Activated naive CD4-positive, alpha-beta T cell (primary cell): Measurements from ENCODE around the gene MID1.

Source experiments
- DNase-seq, 4 experiments: peaks; one replicate each; lab custom pipeline; 2025; lab: John Stamatoyannopoulos, UW

The MID1 gene

DNA sequence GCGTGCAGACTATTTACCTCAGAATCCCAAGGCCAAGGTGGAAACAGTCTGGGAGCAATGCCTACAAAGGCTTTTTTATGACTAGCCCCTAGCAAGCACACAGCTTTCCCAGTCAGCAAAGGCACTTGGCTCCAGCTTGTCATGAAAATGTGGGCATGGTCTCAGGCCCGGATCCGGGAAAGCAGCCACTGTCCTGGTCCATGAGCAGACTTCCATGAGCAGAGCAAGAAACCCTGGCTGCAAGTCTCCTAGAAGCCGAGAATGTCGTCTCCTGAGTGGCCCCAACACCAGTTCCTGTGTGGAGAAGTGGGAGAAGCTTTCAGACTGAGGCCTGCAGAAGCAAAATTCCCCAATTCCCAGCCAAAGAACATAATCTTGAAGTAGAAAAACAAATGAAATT lies 190.5 kb downstream of the MID1 start:
- no peak for DNase-seq

- no peak for DNase-seq
Measured at GRCh38 chrX:10427249-10427648, 193.1 kb downstream of the MID1 start.

DNA sequence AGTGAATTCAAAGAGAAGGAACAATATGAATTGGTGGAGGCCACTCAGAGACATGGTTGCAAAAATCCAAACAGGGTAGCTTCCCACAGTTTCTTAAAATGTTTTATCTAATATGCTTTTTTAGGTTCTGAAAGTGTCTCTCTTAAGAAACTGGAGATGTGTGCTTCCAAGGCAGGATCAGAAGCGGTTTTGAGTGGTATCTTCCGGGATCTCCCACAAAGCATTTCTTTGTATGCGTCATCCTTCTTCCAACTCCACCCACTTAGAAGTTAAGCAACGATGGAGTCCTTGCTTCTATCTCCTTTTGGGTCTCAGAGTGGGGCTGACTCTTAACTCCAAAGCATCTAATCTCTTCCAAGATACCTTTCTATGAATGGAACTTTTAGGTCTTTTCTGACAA lies 196.7 kb downstream of the MID1 start:
- DNase-seq, result no peak

- DNase-seq, result no peak
Measured at GRCh38 chrX:10420134-10420533, 200.3 kb downstream of the MID1 start.

DNA sequence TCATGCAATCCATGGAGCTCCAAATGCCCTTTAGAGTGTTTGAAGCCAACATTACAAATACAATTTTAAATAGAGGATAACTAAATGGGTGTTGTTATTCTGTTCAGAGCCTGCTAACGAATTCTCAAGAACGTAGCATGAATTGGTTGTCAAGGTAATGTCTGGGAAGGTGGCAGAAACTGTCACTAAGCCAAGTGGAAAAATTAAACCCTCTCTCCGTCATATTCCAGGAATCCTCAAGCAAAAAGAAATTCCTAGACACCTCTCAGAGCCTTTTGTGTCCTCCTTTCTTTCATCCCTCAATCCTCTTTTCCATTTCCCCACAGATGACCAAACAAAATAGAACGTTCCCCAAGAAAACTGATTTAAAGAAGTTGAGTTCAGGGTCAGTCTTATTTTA lies 204.0 kb downstream of the MID1 start:
- no peak for DNase-seq

DNA sequence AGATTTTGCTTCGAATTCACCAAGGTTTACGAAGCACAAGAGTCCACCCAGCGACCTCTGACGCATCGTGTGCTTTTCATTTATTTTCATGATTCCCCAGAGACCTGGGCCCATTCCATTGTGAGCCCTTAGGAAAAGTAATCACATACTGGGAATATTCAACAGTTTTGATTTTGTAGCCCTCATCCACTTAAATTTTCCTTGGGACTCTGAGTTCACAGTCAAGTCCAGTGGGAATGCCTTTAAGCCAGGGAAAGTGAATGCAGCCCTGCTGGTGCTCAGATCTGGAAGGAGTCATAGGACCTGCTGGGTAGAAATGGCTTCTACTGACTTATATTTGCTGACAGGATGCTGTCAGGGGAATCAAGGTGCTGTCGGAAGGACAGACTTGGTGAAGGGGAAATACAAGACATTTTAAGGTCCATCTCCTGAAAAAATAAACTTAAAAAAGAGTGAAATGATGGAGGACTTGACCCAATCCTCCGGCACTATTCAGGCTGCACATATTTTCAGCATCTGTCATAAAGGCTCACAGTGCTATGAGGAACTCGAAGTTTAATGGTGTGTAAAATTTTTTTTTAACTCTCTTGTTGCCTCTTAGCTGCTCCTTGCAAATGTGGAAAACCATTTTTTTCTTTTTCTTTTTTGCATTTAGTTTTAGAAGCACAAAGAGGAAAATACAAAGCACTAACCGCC lies 204.9 kb downstream of the MID1 start:
- no peak for DNase-seq

DNA sequence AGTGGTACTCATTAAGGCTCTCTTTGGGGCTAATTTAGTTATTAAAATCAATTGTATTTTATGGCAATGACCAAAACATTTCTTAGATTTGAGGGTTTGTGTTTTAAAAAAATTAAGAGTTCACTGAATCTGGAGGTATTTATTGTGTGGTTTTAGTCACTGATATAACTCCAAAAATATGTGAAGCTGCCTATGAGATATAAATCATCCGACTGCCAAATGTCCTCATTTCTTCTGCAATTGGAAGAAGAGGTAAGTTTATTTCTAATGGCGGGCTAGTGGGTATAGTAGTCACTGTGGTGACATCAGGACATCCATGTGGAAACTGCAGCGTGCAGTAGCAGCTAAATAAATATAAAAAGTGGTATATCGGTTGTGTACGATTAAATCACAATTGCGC lies 205.5 kb downstream of the MID1 start:
- no peak for DNase-seq

- no peak for DNase-seq
Measured at GRCh38 chrX:10414156-10414824, 206.1 kb downstream of the MID1 start.

DNA sequence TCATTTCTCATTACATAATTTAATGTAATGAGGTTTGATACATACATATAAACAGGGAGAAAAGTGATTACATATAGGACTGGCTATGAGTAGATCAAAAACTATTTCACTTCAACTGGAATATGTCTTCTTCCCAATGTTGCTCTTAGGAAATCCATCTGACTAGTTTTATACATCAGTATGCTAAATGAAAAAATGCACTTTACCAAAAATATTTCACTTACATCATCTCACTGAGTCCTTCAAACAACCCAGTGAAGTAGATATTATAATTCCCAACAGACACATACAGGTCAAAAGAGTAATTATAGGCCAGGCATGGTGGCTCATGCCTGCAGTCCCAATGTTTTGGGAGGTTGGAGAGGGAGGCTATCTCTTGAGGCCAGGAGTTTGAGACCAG lies 215.9 kb downstream of the MID1 start:
- DNase-seq, result no peak

DNA sequence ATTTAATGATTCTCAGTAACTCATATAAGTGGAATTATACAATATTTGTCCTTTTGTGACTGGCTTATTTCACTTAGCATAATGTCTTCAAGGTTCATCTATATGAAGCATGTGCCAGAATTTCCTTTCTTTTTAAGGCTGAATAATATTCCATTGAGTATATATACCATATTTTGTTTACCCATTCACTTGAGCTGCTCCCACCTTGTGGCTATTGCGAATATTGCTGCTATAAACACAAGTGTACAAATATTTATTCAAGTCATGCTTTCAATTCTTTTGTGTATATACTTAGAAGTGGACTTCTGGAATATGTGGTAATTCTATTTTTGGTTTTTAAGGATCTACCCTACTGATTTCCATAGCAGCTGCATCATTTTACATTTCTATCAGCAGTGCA lies 219.1 kb downstream of the MID1 start:
- DNase-seq, result no peak

DNA sequence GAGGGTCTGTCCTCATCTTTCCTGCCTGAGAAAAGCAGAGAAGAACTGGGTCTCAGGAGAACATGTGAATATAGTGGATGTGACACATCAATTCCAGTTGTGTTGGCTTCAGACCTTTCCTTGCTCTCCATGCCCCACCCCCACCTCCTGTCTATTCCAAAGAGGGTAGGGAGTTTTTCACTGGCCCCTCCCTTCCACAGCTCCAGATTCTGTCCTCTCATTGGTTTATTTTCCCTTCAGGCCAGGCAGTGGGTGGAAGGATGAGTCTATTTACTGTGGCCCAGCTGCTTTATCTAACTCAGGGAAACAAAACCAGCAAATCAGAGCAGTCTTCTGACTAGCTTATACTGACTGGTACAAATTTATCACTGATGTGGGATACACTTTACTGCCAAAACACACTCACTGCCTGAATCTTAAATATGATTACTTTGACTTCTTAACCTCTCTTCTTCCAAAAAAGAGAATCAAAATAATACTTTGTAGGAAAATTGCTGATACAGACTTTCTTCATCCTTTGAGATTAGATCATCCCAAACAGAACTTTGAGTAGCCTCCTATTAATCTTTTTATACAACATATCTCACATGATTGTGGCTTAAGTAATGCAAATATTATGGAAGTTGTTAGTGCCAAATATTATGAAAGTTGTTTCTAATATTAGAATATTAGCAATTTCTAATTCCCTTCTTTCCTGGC lies 221.2 kb downstream of the MID1 start:
- DNase-seq, result no peak

- DNase-seq, result no peak
Measured at GRCh38 chrX:10398215-10398614, 222.2 kb downstream of the MID1 start.

DNA sequence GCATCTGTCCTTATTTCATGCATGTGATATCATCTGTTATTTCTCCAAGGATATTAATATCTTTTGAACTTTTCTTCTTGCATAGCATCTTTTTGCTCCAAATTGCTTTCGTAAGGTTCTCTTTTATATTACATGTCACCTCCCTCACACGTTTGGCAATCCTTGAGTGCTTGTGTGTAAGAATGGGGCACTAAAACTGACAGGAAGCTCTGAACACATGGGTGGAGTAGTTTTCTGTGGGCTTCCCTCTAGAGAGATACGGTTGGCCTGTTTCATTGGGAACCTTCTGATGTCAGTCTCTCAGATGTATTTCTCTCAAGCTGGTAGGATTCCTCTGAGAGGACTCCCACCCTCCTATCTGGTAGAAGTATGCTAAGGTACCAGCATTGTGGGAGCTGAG lies 223.0 kb downstream of the MID1 start:
- DNase-seq, result no peak

DNA sequence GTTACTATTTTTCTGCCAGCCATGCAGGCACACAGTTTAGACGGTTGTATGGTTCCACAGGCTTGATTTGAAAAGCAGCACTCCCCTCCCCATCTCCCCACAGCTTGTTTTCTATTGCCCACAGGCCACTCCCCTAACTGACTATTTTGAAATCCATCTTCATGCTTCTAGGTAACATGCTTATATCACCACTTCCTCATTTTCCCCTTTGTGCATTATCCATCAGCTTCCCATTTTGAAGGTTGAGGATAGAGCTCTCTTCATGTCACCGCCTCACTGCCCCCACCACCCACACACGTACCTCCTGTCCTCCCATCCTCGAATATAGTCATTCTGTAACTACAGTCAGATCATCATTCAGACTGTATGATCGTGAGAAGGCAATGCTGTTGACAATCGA lies 224.7 kb downstream of the MID1 start:
- no peak for DNase-seq
